NT2/D1 (cell line): ENCODE measurements around the gene SDCCAG8.

ENCODE experiments used
- SUZ12 ChIP-seq: IDR thresholded peaks from 2 replicates; pipeline ENCODE4 v1.6.1; 2011; ENCODE audit not compliant: insufficient read length, insufficient read depth; ENCODE audit errors: extremely low read depth
- ZNF274 ChIP-seq: IDR thresholded peaks from 2 replicates; pipeline ENCODE4 v1.6.1; 2011; ENCODE audit warnings: mild to moderate bottlenecking, low read depth, low read length

DNA sequence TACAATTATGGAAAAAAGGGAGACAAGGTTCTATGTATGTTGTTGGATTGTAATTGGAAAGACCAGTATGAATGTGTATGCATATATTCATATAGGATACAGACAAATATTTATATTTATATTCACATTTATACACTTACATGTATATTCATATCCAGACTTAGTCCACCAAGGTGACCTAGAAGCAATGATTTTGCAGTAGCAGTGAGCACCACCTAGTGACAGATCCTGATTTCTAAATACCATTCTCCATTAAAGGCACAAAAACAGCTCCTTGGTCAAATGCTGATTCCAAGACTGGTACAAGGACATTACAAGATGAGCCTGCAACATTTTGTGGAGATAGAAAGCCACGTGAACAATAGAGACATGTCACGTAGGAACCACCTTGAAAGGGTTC is 153.4 kb downstream of the SDCCAG8 start:
- TF ChIP-seq ZNF274 (no peak), SUZ12 (no peak)
